WTC11 (cell line): Measurements from ENCODE around the gene TMEM151B. TPM values are rescaled to one million over a fixed set of nuclear protein-coding genes. Genes with fewer than 3 reads are reported as not detected.

Source experiments
- ATAC-seq: fragments of 200-7000 bp; cut with Tn5 transposase; 2 replicates; pipeline ENCODE4 v1.10.0; 2021; ENCODE audit warnings: mild to moderate bottlenecking, moderate library complexity
- CTCF ChIA-PET: fragments of 300-600 bp; sonication (Branson Sonifier 250); formaldehyde crosslinking; loops from one replicate; lab custom pipeline; 2021; ENCODE audit warnings: antibody characterized with exemption; lab: Charles Lee
- POLR2A ChIA-PET: fragments of 350-600 bp; sonication (Branson Sonifier 250); formaldehyde crosslinking; loops from one replicate; lab custom pipeline; 2021; ENCODE audit warnings: antibody characterized with exemption; lab: Charles Lee
- DNase-seq: peaks from one replicate; pipeline ENCODE4 v3.0.0; 2021; ENCODE audit warnings: low spot score
- H3K27ac Mint-ChIP-seq: 2 replicates; pipeline ENCODE4 v1.8.0; 2021; ENCODE audit warnings: mixed read lengths
- H3K27me3 Mint-ChIP-seq: 2 replicates; pipeline ENCODE4 v1.8.0; 2021; ENCODE audit warnings: low read depth, mild to moderate bottlenecking, moderate library complexity, mixed read lengths
- H3K36me3 Mint-ChIP-seq: 2 replicates; pipeline ENCODE4 v1.8.0; 2021; ENCODE audit warnings: mixed read lengths
- H3K4me1 Mint-ChIP-seq: 2 replicates; pipeline ENCODE4 v1.8.0; 2022; ENCODE audit warnings: mixed read lengths
- H3K4me3 Mint-ChIP-seq: 2 replicates; pipeline ENCODE4 v1.8.0; 2021; ENCODE audit warnings: mild to moderate bottlenecking, moderate library complexity, mixed read lengths
- H3K9me3 Mint-ChIP-seq: 2 replicates; pipeline ENCODE4 v1.8.0; 2021; ENCODE audit warnings: mixed read lengths
- ATF2 ChIP-seq: sonication (generic); formaldehyde crosslinking; IDR thresholded peaks from 2 replicates; pipeline ENCODE4 v1.8.1; 2022; ENCODE audit warnings: low read depth, missing genetic modification reagents, borderline replicate concordance
- ATF3 ChIP-seq: sonication (generic); formaldehyde crosslinking; conservative IDR thresholded peaks from 2 replicates; pipeline ENCODE4 v1.8.1; 2022; ENCODE audit warnings: mild to moderate bottlenecking, missing genetic modification reagents
- ATF6 ChIP-seq: sonication (generic); formaldehyde crosslinking; IDR thresholded peaks from 2 replicates; pipeline ENCODE4 v1.8.1; 2023; ENCODE audit warnings: mild to moderate bottlenecking, missing genetic modification reagents
- E2F1 ChIP-seq: sonication (generic); formaldehyde crosslinking; IDR thresholded peaks from 2 replicates; pipeline ENCODE4 v1.8.0; 2022; ENCODE audit warnings: mild to moderate bottlenecking, missing genetic modification reagents
- GRHL2 ChIP-seq: fragments of 250-450 bp; sonication (Bioruptor Pico); IDR thresholded peaks from 2 replicates; pipeline ENCODE4 v1.8.0; 2022; ENCODE audit warnings: mild to moderate bottlenecking, moderate library complexity; ENCODE audit not compliant: insufficient replicate concordance, severe bottlenecking
- GTF2I ChIP-seq: fragments of 250-450 bp; sonication (Bioruptor Pico); conservative IDR thresholded peaks from 2 replicates; pipeline ENCODE4 v1.4.0; 2021; ENCODE audit warnings: mild to moderate bottlenecking
- JAZF1 ChIP-seq: fragments of 250-450 bp; sonication (Bioruptor Pico); IDR thresholded peaks from 2 replicates; pipeline ENCODE4 v1.9.0; 2021; ENCODE audit warnings: moderate library complexity, mild to moderate bottlenecking, inconsistent platforms
- JUN ChIP-seq: sonication (generic); formaldehyde crosslinking; IDR thresholded peaks from 2 replicates; pipeline ENCODE4 v1.8.0; 2023; ENCODE audit warnings: mild to moderate bottlenecking, missing genetic modification reagents
- NFATC4 ChIP-seq: fragments of 250-450 bp; sonication (Bioruptor Pico); IDR thresholded peaks from 2 replicates; pipeline ENCODE4 v1.9.0; 2021; ENCODE audit warnings: mild to moderate bottlenecking
- PRRX2 ChIP-seq: fragments of 250-450 bp; sonication (Bioruptor Pico); IDR thresholded peaks from 2 replicates; pipeline ENCODE4 v1.8.0; 2021; ENCODE audit warnings: mild to moderate bottlenecking
- RELA ChIP-seq: sonication (generic); formaldehyde crosslinking; IDR thresholded peaks from 2 replicates; pipeline ENCODE4 v1.8.1; 2022; ENCODE audit warnings: missing genetic modification reagents, mild to moderate bottlenecking, borderline replicate concordance
- RORB ChIP-seq: fragments of 250-450 bp; sonication (Bioruptor Pico); IDR thresholded peaks from 2 replicates; pipeline ENCODE4 v1.9.0; 2021; ENCODE audit warnings: mild to moderate bottlenecking
- ZNF121 ChIP-seq: sonication (generic); formaldehyde crosslinking; IDR thresholded peaks from 2 replicates; pipeline ENCODE4 v1.8.0; 2023; ENCODE audit warnings: missing genetic modification reagents
- ZNF219 ChIP-seq: sonication (generic); formaldehyde crosslinking; IDR thresholded peaks from 2 replicates; pipeline ENCODE4 v1.8.0; 2023; ENCODE audit warnings: missing genetic modification reagents, mild to moderate bottlenecking, borderline replicate concordance
- ZNF263 ChIP-seq: sonication (generic); formaldehyde crosslinking; IDR thresholded peaks from 2 replicates; pipeline ENCODE4 v1.8.1; 2022; ENCODE audit warnings: low read depth, mild to moderate bottlenecking, moderate library complexity, missing genetic modification reagents
- ZNF423 ChIP-seq: fragments of 250-450 bp; sonication (Bioruptor Pico); IDR thresholded peaks from 2 replicates; pipeline ENCODE4 v2.1.2; 2022; ENCODE audit warnings: mild to moderate bottlenecking, moderate library complexity
- ZNF671 ChIP-seq: fragments of 250-450 bp; sonication (Bioruptor Pico); IDR thresholded peaks from 2 replicates; pipeline ENCODE4 v1.8.0; 2021; ENCODE audit warnings: mild to moderate bottlenecking
- ZSCAN18 ChIP-seq: fragments of 250-450 bp; sonication (Bioruptor Pico); IDR thresholded peaks from 2 replicates; pipeline ENCODE4 v2.1.2; 2022; ENCODE audit warnings: mild to moderate bottlenecking, moderate library complexity
- total RNA-seq: library from RNA; stranded (reverse); gene quantifications from 3 replicates; pipeline ENCODE4 v1.2.3, GENCODE V29; 2021
- TF ChIP-seq, protein P1 (sequence below): sonication (generic); formaldehyde crosslinking; IDR thresholded peaks from 2 replicates; pipeline ENCODE4 v1.8.1; 2023; ENCODE audit warnings: mild to moderate bottlenecking, moderate library complexity, missing genetic modification reagents

Gene TMEM151B
- total RNA-seq, 1 experiment from 2014 or later, result 5.5 TPM

DNA sequence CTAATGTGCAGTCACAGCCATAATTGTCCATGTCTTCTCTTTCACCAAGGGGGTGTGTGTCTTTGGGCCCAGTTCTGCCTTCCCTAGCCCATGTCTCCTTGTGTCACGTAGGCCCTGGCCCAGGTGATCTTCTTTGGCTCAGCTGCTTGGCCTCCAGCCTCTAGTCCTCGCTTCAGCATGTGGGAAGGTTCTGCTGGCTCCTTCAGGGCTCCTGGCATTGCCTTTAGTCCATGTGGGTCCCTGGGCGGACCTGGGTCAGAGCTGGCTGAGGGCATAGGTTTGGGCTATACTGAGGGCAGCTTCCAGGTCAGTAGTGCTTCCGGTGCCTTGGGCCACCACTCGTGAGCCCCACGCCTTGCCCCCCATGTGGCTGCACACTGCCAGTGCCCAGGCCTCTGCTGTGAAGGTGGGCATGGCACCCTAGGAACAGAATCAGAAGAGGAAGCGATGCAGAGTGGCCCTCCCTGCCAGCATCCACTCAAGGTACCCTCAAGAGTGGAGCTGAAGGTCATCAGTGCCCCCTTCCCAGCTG lies 30.1 kb downstream of the TMEM151B start:
- peaks cover 23% of the 10 kb centered on the region for H3K27me3 Mint-ChIP-seq
- H3K4me3 Mint-ChIP-seq, result no peak overlapping the region
- H3K36me3 Mint-ChIP-seq, result peaks cover 40% of the 10 kb centered on the region
- no peak for TF ChIP-seq ZNF671 (CRISPR knock-in tag)
- no peak for TF ChIP-seq RELA (CRISPR knock-in tag)
- no peak for TF ChIP-seq GRHL2
- TF ChIP-seq ZNF219 (CRISPR knock-in tag), result no peak
- TF ChIP-seq ZNF121 (CRISPR knock-in tag), result no peak
- TF ChIP-seq RORB (CRISPR knock-in tag), result no peak
- TF ChIP-seq GTF2I (CRISPR knock-in tag), result no peak
- TF ChIP-seq ZNF423 (CRISPR knock-in tag), result no peak
- no peak for TF ChIP-seq ATF3 (CRISPR knock-in tag)
- TF ChIP-seq ATF6 (CRISPR knock-in tag), result no peak
- TF ChIP-seq JAZF1 (CRISPR knock-in tag), result no peak
- no peak for TF ChIP-seq ZSCAN18
- TF ChIP-seq NFATC4 (CRISPR knock-in tag), result no peak
- no peak for TF ChIP-seq E2F1 (CRISPR knock-in tag)
- DNase-seq, result no peak
- POLR2A ChIA-PET, result no interaction called here
- no peak overlapping the region for H3K27ac Mint-ChIP-seq
- no peak for ATAC-seq
- peaks cover 11% of the 10 kb centered on the region for H3K4me1 Mint-ChIP-seq
- CTCF ChIA-PET, result interaction anchor here (1.3 to 3.5 kb wide), 2 partner anchors 12 to 44 kb away, joined by 4 to 16 read pairs; partner anchors contain the start of gene AARS2
- no peaks in the 10 kb centered on the region for H3K9me3 Mint-ChIP-seq

GRCh38 chr6:44301106-44301505 lies 30.9 kb downstream of the TMEM151B start:
- peaks cover 46% of the 10 kb centered on the region for H3K36me3 Mint-ChIP-seq
- H3K9me3 Mint-ChIP-seq, result no peaks in the 10 kb centered on the region
- H3K4me1 Mint-ChIP-seq, result peaks cover 11% of the 10 kb centered on the region
- POLR2A ChIA-PET, result no interaction called here
- ATAC-seq (no peak), DNase-seq (no peak)
- no peak overlapping the region for H3K27ac Mint-ChIP-seq
- CTCF ChIA-PET, result interaction anchor here (1.3 to 3.5 kb wide), 2 partner anchors 12 to 44 kb away, joined by 4 to 16 read pairs; partner anchors contain the start of gene AARS2
- no peak for TF ChIP-seq PRRX2
- no peak for TF ChIP-seq ZNF263 (CRISPR knock-in tag)
- TF ChIP-seq, protein P1, sequence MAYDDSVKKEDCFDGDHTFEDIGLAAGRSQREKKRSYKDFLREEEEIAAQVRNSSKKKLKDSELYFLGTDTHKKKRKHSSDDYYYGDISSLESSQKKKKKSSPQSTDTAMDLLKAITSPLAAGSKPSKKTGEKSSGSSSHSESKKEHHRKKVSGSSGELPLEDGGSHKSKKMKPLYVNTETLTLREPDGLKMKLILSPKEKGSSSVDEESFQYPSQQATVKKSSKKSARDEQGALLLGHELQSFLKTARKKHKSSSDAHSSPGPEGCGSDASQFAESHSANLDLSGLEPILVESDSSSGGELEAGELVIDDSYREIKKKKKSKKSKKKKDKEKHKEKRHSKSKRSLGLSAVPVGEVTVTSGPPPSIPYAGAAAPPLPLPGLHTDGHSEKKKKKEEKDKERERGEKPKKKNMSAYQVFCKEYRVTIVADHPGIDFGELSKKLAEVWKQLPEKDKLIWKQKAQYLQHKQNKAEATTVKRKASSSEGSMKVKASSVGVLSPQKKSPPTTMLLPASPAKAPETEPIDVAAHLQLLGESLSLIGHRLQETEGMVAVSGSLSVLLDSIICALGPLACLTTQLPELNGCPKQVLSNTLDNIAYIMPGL (CRISPR knock-in tag), result no peak
- TF ChIP-seq JUN (CRISPR knock-in tag), result no peak
- no peak for TF ChIP-seq ATF2 (CRISPR knock-in tag)
- H3K4me3 Mint-ChIP-seq, result no peak overlapping the region
- H3K27me3 Mint-ChIP-seq, result peaks cover 17% of the 10 kb centered on the region
